HEK293 (cell line): ENCODE results near the gene BBLN.

Experiments used
- CTCF ChIA-PET: fragments of 350-600 bp; formaldehyde crosslinking; extraction: SDS; loops from one replicate; lab custom pipeline; 2021; ENCODE audit warnings: antibody characterized with exemption; lab: Yijun Ruan, JAX
- POLR2A ChIA-PET: fragments of 300-600 bp; formaldehyde crosslinking; extraction: SDS; loops from one replicate; lab custom pipeline; 2020; ENCODE audit warnings: antibody characterized with exemption, inconsistent platforms; lab: Yijun Ruan, JAX
- H3K27ac ChIP-seq: fragments of 200-500 bp; sonication (Bioruptor generic); 2 replicates; pipeline ENCODE4 v1.5.1; 2014; ENCODE audit warnings: low read depth, low read length, control low read depth, inconsistent platforms; ENCODE audit errors: extremely low read depth
- H3K36me3 ChIP-seq, 2 experiments: fragments of 200-500 bp in 1 of 2; sonication (Bioruptor generic) in 1 of 2; 1 replicate in 1 of 2; 2 replicates in 1 of 2; pipeline ENCODE4 v1.5.1; 2014 to 2017; ENCODE audit warnings: inconsistent platforms in 2 of 2, low read length in 2 of 2; ENCODE audit not compliant: control insufficient read depth in 2 of 2, insufficient read depth in 1 of 2
- H3K4me1 ChIP-seq: fragments of 200-500 bp; sonication (Bioruptor generic); 2 replicates; pipeline ENCODE4 v1.5.1; 2014; ENCODE audit warnings: mild to moderate bottlenecking, low read length, inconsistent platforms; ENCODE audit not compliant: control insufficient read depth, insufficient read depth
- H3K4me3 ChIP-seq: 2 replicates; pipeline ENCODE4 v1.5.1; 2011; ENCODE audit warnings: low read depth, mild to moderate bottlenecking, control low read depth, low read length, moderate library complexity
- H3K9me3 ChIP-seq: fragments of 200-500 bp; sonication (Bioruptor generic); 2 replicates; pipeline ENCODE4 v1.5.1; 2014; ENCODE audit warnings: low read depth, low read length, inconsistent platforms; ENCODE audit not compliant: control insufficient read depth, insufficient read depth
- EGR2 ChIP-seq: fragments of 450-650 bp; formaldehyde crosslinking; IDR thresholded peaks from 2 replicates; pipeline ENCODE4 v1.5.1; 2016; ENCODE audit warnings: low read depth, missing biosample characterization, missing genetic modification characterization
- GLIS2 ChIP-seq: fragments of 450-650 bp; formaldehyde crosslinking; IDR thresholded peaks from 2 replicates; pipeline ENCODE4 v1.5.1; 2016; ENCODE audit warnings: missing biosample characterization, missing genetic modification characterization
- INSM2 ChIP-seq: fragments of 450-650 bp; formaldehyde crosslinking; IDR thresholded peaks from 2 replicates; pipeline ENCODE4 v1.5.1; 2016; ENCODE audit warnings: missing biosample characterization, missing genetic modification characterization
- KLF1 ChIP-seq: fragments of 450-650 bp; formaldehyde crosslinking; IDR thresholded peaks from 2 replicates; pipeline ENCODE4 v1.5.1; 2016; ENCODE audit warnings: missing biosample characterization, missing genetic modification characterization
- KLF10 ChIP-seq: fragments of 450-650 bp; IDR thresholded peaks from 2 replicates; pipeline ENCODE4 v1.5.1; 2018; ENCODE audit warnings: missing biosample characterization, mild to moderate bottlenecking, missing genetic modification characterization
- PRDM1 ChIP-seq: fragments of 450-650 bp; formaldehyde crosslinking; IDR thresholded peaks from 2 replicates; pipeline ENCODE4; 2016; ENCODE audit warnings: missing biosample characterization, missing genetic modification characterization
- ZBTB1 ChIP-seq: fragments of 450-650 bp; formaldehyde crosslinking; IDR thresholded peaks from 2 replicates; pipeline ENCODE4 v1.5.1; 2016; ENCODE audit warnings: missing biosample characterization, missing genetic modification characterization
- ZFHX2 ChIP-seq: fragments of 450-650 bp; formaldehyde crosslinking; conservative IDR thresholded peaks from 2 replicates; pipeline ENCODE4 v1.5.1; 2016; ENCODE audit warnings: missing biosample characterization, missing genetic modification characterization
- ZNF133 ChIP-seq: fragments of 450-650 bp; formaldehyde crosslinking; IDR thresholded peaks from 2 replicates; pipeline ENCODE4 v1.5.1; 2016; ENCODE audit warnings: missing biosample characterization, missing genetic modification characterization
- ZNF157 ChIP-seq: fragments of 450-650 bp; formaldehyde crosslinking; IDR thresholded peaks from 2 replicates; pipeline ENCODE4 v1.5.1; 2016; ENCODE audit warnings: missing biosample characterization, missing genetic modification characterization
- ZNF37A ChIP-seq: fragments of 450-650 bp; IDR thresholded peaks from 2 replicates; pipeline ENCODE4 v1.5.1; 2018; ENCODE audit warnings: missing biosample characterization, missing genetic modification characterization
- ZNF394 ChIP-seq: fragments of 450-650 bp; formaldehyde crosslinking; IDR thresholded peaks from 2 replicates; pipeline ENCODE4 v1.5.1; 2016; ENCODE audit warnings: missing biosample characterization, missing genetic modification characterization, mild to moderate bottlenecking, moderate library complexity, borderline replicate concordance
- ZNF549 ChIP-seq: fragments of 450-650 bp; IDR thresholded peaks from 2 replicates; pipeline ENCODE4 v1.5.1; 2018; ENCODE audit warnings: missing biosample characterization, missing genetic modification characterization, mild to moderate bottlenecking, inconsistent platforms, moderate library complexity
- ZNF560 ChIP-seq: fragments of 450-650 bp; formaldehyde crosslinking; IDR thresholded peaks from 2 replicates; pipeline ENCODE4 v1.5.1; 2017; ENCODE audit warnings: missing biosample characterization, missing genetic modification characterization, borderline replicate concordance
- ZNF664 ChIP-seq: fragments of 450-650 bp; formaldehyde crosslinking; IDR thresholded peaks from 2 replicates; pipeline ENCODE4 v1.5.1; 2016; ENCODE audit warnings: missing biosample characterization, missing genetic modification characterization
- TF ChIP-seq, protein P1 (sequence below): fragments of 450-650 bp; formaldehyde crosslinking; IDR thresholded peaks from 2 replicates; pipeline ENCODE4 v1.5.1; 2016; ENCODE audit warnings: missing biosample characterization, missing genetic modification characterization
- TF ChIP-seq, protein P2 (sequence below): fragments of 450-650 bp; formaldehyde crosslinking; IDR thresholded peaks from 2 replicates; pipeline ENCODE4 v1.5.1; 2016; ENCODE audit warnings: missing biosample characterization, missing genetic modification characterization

BBLN gene

GRCh38 chr9:128208946-128209669 lies 49.0 kb downstream of the BBLN start:
- Histone ChIP-seq H3K4me3 (no peak overlapping the region), H3K27ac (no peak overlapping the region), H3K36me3 (no peaks in the 10 kb centered on the region), H3K9me3 (no peaks in the 10 kb centered on the region), H3K4me1 (no peaks in the 10 kb centered on the region)
- ChIA-PET POLR2A (no interaction called here), CTCF (interaction anchor here (2.2 kb wide), 1 partner anchor 46 kb away, joined by 9 read pairs; no protein-coding TSS in a partner anchor)
- TF ChIP-seq ZNF664 (tag by site-specific recombination) (no peak), GLIS2 (tag by site-specific recombination) (peak; percentile 29; the same call in 1 of the 2 replicates), KLF10 (tag by site-specific recombination) (no peak), EGR2 (tag by site-specific recombination) (peak; percentile 66), ZFHX2 (tag by site-specific recombination) (peak; percentile 58), INSM2 (tag by site-specific recombination) (no peak)

- Histone ChIP-seq H3K9me3 (no peaks in the 10 kb centered on the region), H3K27ac (no peak overlapping the region), H3K4me1 (no peaks in the 10 kb centered on the region), H3K36me3 (no peaks in the 10 kb centered on the region), H3K4me3 (no peak overlapping the region)
- TF ChIP-seq, protein P1, sequence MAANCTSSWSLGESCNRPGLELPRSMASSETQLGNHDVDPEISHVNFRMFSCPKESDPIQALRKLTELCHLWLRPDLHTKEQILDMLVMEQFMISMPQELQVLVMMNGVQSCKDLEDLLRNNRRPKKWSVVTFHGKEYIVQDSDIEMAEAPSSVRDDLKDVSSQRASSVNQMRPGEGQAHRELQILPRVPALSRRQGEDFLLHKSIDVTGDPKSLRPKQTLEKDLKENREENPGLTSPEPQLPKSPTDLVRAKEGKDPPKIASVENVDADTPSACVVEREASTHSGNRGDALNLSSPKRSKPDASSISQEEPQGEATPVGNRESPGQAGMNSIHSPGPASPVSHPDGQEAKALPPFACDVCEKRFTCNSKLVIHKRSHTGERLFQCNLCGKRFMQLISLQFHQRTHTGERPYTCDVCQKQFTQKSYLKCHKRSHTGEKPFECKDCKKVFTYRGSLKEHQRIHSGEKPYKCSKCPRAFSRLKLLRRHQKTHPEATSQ (tag by site-specific recombination) = no peak
- TF ChIP-seq, protein P2, sequence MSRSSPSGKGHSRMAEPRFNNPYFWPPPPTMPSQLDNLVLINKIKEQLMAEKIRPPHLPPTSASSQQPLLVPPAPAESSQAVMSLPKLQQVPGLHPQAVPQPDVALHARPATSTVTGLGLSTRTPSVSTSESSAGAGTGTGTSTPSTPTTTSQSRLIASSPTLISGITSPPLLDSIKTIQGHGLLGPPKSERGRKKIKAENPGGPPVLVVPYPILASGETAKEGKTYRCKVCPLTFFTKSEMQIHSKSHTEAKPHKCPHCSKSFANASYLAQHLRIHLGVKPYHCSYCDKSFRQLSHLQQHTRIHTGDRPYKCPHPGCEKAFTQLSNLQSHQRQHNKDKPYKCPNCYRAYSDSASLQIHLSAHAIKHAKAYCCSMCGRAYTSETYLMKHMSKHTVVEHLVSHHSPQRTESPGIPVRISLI (tag by site-specific recombination) = no peak
- ChIA-PET CTCF (interaction anchor here (0.6 to 1.3 kb wide), 3 partner anchors 8 to 1733 kb away, joined by 3 to 6 read pairs (median 4); partner anchors contain the start of gene DNM1), POLR2A (interaction anchor here (0.7 to 1.5 kb wide), 6 partner anchors 13 to 65 kb away, joined by 3 to 8 read pairs (median 4); partner anchors contain the start of genes BBLN, GOLGA2 and SWI5)
Measured at GRCh38 chr9:128211186-128211980, 51.3 kb downstream of the BBLN start.

- CTCF ChIA-PET = interaction anchor here (0.7 to 1.3 kb wide), 4 partner anchors 8 to 80 kb away, joined by 3 to 6 read pairs (median 4); partner anchors contain the start of gene DNM1
- no peak overlapping the region for H3K27ac ChIP-seq
- TF ChIP-seq ZNF560 (tag by site-specific recombination) = no peak
- TF ChIP-seq KLF1 (tag by site-specific recombination) = no peak
- no peak for TF ChIP-seq PRDM1
- no peak for TF ChIP-seq ZBTB1
- no peak for TF ChIP-seq ZNF133 (tag by site-specific recombination)
- no peak for TF ChIP-seq ZNF394 (tag by site-specific recombination)
- no peak for TF ChIP-seq ZNF157 (tag by site-specific recombination)
- TF ChIP-seq ZNF37A (tag by site-specific recombination) = no peak
- TF ChIP-seq ZNF549 (tag by site-specific recombination) = no peak
- no peaks in the 10 kb centered on the region for H3K4me1 ChIP-seq
- POLR2A ChIA-PET = interaction anchor here (0.7 to 1.5 kb wide), 6 partner anchors 18 to 64 kb away, joined by 3 to 5 read pairs (median 4); partner anchors contain the start of genes BBLN, GOLGA2 and SWI5
- H3K4me3 ChIP-seq = no peak overlapping the region
- no peaks in the 10 kb centered on the region for H3K36me3 ChIP-seq
- H3K9me3 ChIP-seq = no peaks in the 10 kb centered on the region
Measured at GRCh38 chr9:128211981-128212281, 51.9 kb downstream of the BBLN start.
